IPS-11a (cell line): ENCODE results near the gene ODAD2.
"Not testable (repeated sequence)": the region's sequence is repeated elsewhere in the genome, so short reads cannot be mapped to it uniquely, and the experiment has no call there.

Source experiments
- H3K4me3 ChIP-seq: one replicate; pipeline ENCODE4 v1.5.1; 2013; ENCODE audit warnings: low read depth, low read length, control low read depth

ODAD2 gene

GRCh38 chr10:27969931-27970330 is 28.9 kb downstream of the ODAD2 start:
- H3K4me3 ChIP-seq = not testable (repeated sequence)

GRCh38 chr10:27959093-27959715 is 39.7 kb downstream of the ODAD2 start:
- no peak overlapping the region for H3K4me3 ChIP-seq

DNA sequence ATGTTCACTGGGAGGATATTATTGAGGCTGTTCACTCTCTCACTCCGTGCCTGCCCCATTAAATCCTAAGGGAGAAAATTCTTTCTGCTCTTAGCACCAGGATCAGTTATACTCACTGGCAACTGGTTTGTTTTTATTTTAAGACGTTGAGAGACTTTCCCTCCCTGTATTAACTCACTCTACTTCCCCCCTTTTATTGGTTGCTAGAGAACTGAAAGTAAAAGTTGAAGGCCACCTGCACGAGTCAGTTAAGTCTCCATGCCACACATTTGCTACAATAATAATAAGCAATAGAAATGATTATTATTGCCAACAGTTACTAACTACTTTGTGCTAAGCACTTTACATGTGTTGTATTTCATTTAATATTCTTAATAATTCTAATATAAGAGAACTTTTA is 40.5 kb downstream of the ODAD2 start:
- not testable (repeated sequence) for H3K4me3 ChIP-seq

DNA sequence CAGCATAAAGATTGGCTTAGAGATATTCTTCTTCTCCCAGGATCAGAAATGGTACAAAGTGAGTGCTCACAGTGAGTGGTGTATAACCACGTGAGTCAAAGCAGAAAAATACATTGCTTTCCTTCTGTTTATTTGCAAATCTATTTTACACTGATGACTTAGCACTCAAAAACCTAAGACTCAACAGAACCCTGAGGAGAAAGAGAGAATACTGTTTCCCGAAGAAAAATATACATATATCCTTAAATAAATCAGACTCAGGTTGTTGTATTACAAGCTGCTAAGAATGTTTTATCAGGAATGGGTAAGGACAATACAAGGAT is 48.7 kb downstream of the ODAD2 start:
- no peak overlapping the region for H3K4me3 ChIP-seq

GRCh38 chr10:27949528-27950241 is 49.2 kb downstream of the ODAD2 start:
- H3K4me3 ChIP-seq = no peak overlapping the region

- no peak overlapping the region for H3K4me3 ChIP-seq
Observed at GRCh38 chr10:27948186-27948585, 50.7 kb downstream of the ODAD2 start.

DNA sequence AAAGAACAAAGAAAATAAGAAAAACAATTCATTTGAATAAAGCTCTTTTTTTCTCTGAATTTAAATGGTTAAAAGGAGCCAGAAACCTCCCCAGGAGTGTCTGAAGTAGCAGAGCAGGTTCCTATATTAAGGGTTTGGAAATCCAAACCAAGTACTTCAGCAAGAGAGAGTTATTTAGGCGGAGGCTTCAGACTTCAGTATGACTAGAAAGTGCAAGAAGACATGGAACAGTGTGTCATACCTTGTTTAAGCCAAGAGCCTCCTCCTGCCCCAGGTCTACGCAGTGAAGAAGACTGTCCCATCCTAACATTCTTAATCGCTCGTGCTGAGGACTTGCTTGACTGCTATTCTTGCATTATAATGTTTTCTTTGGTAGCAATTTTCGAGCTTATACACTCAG is 51.3 kb downstream of the ODAD2 start:
- H3K4me3 ChIP-seq = no peak overlapping the region

GRCh38 chr10:27944005-27944404 is 54.9 kb downstream of the ODAD2 start:
- H3K4me3 ChIP-seq = no peak overlapping the region

DNA sequence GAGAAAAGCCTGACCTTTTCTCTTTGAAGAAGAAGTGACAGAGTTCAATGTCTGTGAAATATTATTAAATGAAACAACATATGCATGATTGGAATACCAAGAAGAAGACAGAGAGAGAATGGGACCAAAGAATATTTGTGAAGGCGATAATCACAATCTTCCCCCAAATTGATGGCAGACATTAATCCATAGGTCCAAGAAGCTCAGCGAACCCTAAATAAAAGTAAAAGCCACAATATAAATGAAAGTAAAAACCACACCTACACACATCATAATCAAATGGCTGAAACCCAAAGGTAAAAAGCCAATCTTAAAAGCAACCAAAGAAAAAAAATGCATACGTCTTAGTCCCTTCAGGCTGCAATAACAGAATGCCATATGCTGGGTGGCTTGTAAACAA is 84.0 kb downstream of the ODAD2 start:
- no peak overlapping the region for H3K4me3 ChIP-seq

- H3K4me3 ChIP-seq = no peak overlapping the region
Observed at GRCh38 chr10:27912231-27912630, 86.6 kb downstream of the ODAD2 start.

DNA sequence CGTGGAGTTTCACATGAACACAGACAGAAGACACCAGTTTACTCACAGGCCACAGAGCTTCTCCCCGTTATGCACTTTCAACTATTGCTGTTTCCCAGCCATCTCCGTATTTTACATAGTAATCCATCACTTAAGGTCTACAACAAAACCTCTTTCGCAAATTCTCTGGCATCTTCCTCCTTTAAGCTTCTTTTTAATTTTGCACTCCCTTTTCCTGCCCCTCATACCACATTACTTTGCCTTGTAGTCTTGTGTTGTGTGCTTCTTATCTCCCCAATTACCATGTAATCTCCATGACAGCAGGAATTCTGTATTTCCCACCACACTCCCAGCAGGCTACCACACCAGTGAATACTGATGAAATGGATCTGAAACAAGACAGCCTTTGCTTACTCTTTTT is 87.3 kb downstream of the ODAD2 start:
- no peak overlapping the region for H3K4me3 ChIP-seq

DNA sequence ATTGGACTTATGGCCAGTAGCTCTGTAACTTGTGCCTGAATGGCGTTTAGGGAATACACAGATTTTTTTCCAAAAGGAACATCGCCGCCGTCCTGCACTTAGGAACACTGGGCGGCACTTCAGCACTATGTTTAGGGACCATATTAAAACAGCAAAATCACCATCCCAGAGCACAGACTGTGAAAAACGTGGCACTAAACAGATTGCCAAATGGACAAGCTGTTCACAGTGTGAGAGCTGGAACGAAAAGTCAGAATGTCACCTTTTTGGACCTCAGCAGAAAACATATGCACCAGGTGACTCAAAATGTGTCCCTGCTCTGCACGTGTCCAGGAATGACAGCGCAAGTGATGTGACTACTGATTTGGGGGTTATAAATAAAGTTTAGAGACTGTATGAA is 87.9 kb downstream of the ODAD2 start:
- H3K4me3 ChIP-seq = no peak overlapping the region

GRCh38 chr10:27908231-27908630 is 90.6 kb downstream of the ODAD2 start:
- no peak overlapping the region for H3K4me3 ChIP-seq

DNA sequence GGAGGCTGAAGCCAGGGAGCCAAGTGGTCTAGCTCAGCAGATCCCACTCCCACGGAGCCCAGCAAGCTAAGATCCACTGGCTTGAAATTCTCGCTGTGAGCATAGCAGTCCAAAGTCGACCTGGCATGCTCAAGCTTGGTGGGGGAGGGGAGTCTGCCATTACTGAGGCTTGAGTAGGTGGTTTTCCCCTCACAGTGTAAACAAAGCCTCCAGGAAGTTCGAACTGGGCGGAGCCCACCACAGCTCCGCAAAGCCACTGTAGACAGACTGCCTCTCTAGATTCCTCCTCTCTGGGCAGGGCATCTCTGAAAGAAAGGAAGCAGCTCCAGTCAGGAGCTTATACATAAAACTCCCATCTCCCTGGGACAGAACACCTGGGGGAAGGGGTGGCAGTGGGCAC is 99.4 kb downstream of the ODAD2 start:
- H3K4me3 ChIP-seq = not testable (repeated sequence)

DNA sequence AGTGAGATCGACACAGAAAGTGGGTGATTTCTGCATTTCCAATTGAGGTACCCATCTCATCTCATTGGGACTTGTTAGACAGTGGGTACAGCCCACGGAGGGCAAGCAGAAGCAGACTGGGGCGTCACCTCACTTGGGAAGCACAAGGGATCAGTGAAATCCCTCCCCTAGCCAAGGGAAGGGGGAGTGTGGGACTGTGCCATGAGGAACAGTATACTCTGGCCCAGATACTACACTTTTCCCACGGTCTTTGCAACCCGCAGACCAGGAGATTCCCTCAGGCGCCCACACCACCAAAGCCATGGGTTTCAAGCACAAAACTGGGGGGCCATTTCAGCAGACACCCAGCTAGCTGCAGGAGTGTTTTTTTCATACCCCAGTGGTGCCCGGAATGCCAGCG is 99.8 kb downstream of the ODAD2 start:
- H3K4me3 ChIP-seq = no peak overlapping the region

- H3K4me3 ChIP-seq = no peak overlapping the region
Observed at GRCh38 chr10:27893358-27893954, 105.4 kb downstream of the ODAD2 start.

DNA sequence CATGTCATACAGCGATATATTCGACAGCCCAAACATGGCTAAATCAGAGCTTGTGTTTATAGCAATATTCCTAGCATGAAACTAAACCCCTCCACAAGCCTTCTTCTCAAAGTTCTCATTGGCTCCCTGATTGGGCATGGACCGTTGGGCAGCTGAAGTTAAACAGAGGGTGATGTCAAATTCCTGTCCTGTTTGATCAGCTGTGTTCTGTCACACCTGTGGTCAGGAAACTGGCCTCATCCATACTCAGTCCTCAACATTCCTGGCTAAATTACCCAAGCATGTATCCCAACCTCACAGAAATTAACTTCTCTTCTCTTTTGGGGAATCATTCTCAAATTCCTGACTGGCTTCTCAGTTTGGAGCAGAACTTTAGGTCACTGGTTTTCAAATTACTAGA is 107.9 kb downstream of the ODAD2 start:
- no peak overlapping the region for H3K4me3 ChIP-seq

DNA sequence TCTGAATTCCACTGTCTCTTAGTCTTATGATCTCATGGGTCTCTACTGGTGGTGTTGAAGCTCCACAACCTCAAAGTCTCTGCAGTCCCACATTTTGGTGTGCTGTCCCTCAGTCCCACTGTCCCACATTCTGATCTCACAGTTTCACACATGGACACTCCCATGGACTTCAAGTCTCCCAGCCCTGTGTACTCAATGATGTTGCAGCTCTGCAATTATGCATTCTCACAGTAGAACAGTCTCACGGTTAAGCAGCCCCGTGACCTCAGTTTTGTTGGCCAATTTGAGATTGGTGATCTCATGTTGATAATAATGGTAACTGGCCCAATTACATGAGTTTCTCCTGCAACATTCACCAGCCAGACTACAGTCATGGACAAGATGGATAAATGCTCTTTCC is 109.4 kb downstream of the ODAD2 start:
- H3K4me3 ChIP-seq = no peak overlapping the region

- no peak overlapping the region for H3K4me3 ChIP-seq
Observed at GRCh38 chr10:27884185-27884641, 114.7 kb downstream of the ODAD2 start.

GRCh38 chr10:27878281-27878680 is 120.6 kb downstream of the ODAD2 start:
- no peak overlapping the region for H3K4me3 ChIP-seq

DNA sequence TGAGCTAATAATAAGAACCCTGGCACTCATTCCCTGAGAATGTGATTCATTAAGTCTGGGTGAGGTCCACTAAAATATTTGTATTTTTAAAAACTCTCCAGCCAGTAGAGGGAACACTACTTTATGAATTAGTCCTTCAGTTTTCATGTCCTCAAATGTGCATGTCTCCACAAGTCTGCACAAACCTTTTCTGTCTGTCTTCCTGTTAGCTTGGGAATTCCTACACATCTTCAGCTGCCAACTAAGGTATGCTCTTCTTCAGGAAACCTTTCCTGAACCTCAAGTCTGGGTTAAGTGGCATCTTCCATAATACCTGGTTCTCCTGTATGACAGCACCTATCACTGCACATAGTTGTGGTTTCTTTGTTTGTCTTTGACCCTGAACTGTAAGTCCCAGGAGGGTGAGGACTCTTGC is 133.7 kb downstream of the ODAD2 start:
- no peak overlapping the region for H3K4me3 ChIP-seq

- H3K4me3 ChIP-seq = no peak overlapping the region
Observed at GRCh38 chr10:27861781-27862180, 137.1 kb downstream of the ODAD2 start.

DNA sequence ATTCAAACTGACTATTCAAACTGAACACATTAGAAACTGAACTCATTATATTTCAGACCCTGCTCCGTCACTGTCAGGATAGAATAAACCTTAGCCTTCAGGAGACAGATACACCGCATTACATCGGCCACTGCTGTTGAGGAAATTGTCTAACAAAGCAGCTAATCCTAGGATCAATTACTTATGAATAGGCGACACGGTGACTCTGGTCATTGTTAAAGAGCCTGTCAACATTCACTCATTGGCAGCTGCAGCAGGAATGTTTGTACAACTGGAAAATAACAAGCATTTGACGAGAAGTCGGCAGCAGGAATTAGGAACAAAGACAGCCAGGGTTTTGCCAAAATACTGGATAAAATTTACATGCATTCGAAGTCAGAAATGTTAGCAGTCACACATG is 141.3 kb downstream of the ODAD2 start:
- no peak overlapping the region for H3K4me3 ChIP-seq
